PC-3 (cell line): ENCODE measurements around the gene CCBE1.

ENCODE experiments used
- CTCF ChIP-seq: fragments of 300-600 bp; sonication (generic); conservative IDR thresholded peaks from 2 replicates; pipeline ENCODE4 v1.5.1; 2017; ENCODE audit warnings: antibody characterized with exemption, low read depth, mild to moderate bottlenecking, low read length
- EZH2 ChIP-seq: fragments of 300-600 bp; sonication (generic); IDR thresholded peaks from one replicate; pipeline ENCODE4 v1.6.1; 2017; ENCODE audit warnings: antibody characterized with exemption, mild to moderate bottlenecking, low read length; ENCODE audit not compliant: unreplicated experiment
- EZH2phosphoT487 ChIP-seq: fragments of 300-600 bp; sonication (generic); IDR thresholded peaks from 2 replicates; pipeline ENCODE4 v1.6.1; 2018; ENCODE audit warnings: mild to moderate bottlenecking, antibody characterized with exemption, low read length, borderline replicate concordance

- TF ChIP-seq EZH2phosphoT487 (no peak), CTCF (no peak), EZH2 (no peak)
Measured at GRCh38 chr18:59562751-59563150, 134.5 kb downstream of the CCBE1 start.
